Chondrocyte (in vitro differentiated cells): Measurements from ENCODE around the gene ZNF521. TPM values are rescaled to one million over a fixed set of nuclear protein-coding genes. Genes with fewer than 3 reads are reported as not detected.
A peak's percentile ranks its signal among the peaks of the same experiment; 100 is the strongest.

Experiments
- DNase-seq: peaks from one replicate; pipeline ENCODE4 v3.0.0; 2021; ENCODE audit warnings: mixed read lengths, low spot score
- H3K27ac Mint-ChIP-seq: one replicate; pipeline ENCODE4 v1.8.0; 2021; ENCODE audit warnings: mild to moderate bottlenecking, moderate library complexity, mixed read lengths; ENCODE audit not compliant: unreplicated experiment
- H3K27me3 Mint-ChIP-seq: 2 replicates; pipeline ENCODE4 v1.8.0; 2021; ENCODE audit warnings: low read depth, mixed read lengths
- H3K36me3 Mint-ChIP-seq: 2 replicates; pipeline ENCODE4 v1.8.0; 2021; ENCODE audit warnings: low read depth, mixed read lengths
- H3K4me1 Mint-ChIP-seq: 2 replicates; pipeline ENCODE4 v1.8.0; 2021; ENCODE audit warnings: low read depth, mild to moderate bottlenecking, mixed read lengths
- H3K4me3 Mint-ChIP-seq: one replicate; pipeline ENCODE4 v1.8.0; 2021; ENCODE audit warnings: mild to moderate bottlenecking, moderate library complexity, mixed read lengths; ENCODE audit not compliant: unreplicated experiment
- H3K9me3 Mint-ChIP-seq: 2 replicates; pipeline ENCODE4 v1.8.0; 2021; ENCODE audit warnings: low read depth, mixed read lengths
- total RNA-seq: library from RNA; stranded (reverse); gene quantifications from 3 replicates; pipeline ENCODE4 v1.2.1, GENCODE V29; 2021
- TF ChIP-seq, protein P1 (sequence below): fragments of 200-600 bp; sonication (generic); IDR thresholded peaks from 2 replicates; pipeline ENCODE4 v1.5.0; 2021; ENCODE audit warnings: antibody characterized with exemption, mild to moderate bottlenecking, moderate library complexity

Gene ZNF521
- total RNA-seq, 1 donor from 2014 or later, result 29.7 TPM

DNA sequence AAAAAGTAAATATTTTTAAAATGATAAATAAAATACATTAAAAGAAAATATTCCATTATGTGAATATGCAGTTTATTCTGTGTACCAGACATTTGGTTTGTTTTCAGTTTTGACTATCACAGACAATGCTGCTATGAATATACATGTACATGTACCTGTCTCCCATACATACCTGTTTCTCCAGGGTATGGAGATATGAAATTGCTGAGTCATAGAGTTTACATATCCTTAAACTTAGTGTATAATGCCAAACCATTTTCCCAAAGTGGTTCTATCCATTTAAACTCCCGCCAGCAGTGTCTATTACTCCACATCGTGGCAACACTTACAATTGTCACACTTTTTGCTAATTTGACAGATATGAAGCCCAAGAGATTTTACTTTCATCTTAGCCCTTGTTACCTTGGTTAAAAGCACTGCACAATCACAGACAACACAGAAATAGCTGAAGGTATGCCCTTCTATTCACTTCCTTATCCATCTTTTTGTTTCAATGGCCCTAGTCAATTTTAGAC lies 56.3 kb downstream of the ZNF521 start:
- no peaks in the 10 kb centered on the region for H3K36me3 Mint-ChIP-seq
- H3K4me3 Mint-ChIP-seq, result no peak overlapping the region
- TF ChIP-seq, protein P1, sequence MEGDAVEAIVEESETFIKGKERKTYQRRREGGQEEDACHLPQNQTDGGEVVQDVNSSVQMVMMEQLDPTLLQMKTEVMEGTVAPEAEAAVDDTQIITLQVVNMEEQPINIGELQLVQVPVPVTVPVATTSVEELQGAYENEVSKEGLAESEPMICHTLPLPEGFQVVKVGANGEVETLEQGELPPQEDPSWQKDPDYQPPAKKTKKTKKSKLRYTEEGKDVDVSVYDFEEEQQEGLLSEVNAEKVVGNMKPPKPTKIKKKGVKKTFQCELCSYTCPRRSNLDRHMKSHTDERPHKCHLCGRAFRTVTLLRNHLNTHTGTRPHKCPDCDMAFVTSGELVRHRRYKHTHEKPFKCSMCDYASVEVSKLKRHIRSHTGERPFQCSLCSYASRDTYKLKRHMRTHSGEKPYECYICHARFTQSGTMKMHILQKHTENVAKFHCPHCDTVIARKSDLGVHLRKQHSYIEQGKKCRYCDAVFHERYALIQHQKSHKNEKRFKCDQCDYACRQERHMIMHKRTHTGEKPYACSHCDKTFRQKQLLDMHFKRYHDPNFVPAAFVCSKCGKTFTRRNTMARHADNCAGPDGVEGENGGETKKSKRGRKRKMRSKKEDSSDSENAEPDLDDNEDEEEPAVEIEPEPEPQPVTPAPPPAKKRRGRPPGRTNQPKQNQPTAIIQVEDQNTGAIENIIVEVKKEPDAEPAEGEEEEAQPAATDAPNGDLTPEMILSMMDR, result no peak
- no peak for DNase-seq
- H3K27ac Mint-ChIP-seq, result no peak overlapping the region
- no peaks in the 10 kb centered on the region for H3K9me3 Mint-ChIP-seq
- no peaks in the 10 kb centered on the region for H3K27me3 Mint-ChIP-seq
- peaks cover 25% of the 10 kb centered on the region for H3K4me1 Mint-ChIP-seq

GRCh38 chr18:25291150-25291549 lies 60.8 kb downstream of the ZNF521 start:
- Mint-ChIP-seq H3K4me3 (no peak overlapping the region), H3K27ac (no peak overlapping the region), H3K9me3 (no peaks in the 10 kb centered on the region), H3K36me3 (no peaks in the 10 kb centered on the region), H3K4me1 (peaks cover 6% of the 10 kb centered on the region), H3K27me3 (no peaks in the 10 kb centered on the region)
- TF ChIP-seq, protein P1, result no peak
- DNase-seq, result no peak

DNA sequence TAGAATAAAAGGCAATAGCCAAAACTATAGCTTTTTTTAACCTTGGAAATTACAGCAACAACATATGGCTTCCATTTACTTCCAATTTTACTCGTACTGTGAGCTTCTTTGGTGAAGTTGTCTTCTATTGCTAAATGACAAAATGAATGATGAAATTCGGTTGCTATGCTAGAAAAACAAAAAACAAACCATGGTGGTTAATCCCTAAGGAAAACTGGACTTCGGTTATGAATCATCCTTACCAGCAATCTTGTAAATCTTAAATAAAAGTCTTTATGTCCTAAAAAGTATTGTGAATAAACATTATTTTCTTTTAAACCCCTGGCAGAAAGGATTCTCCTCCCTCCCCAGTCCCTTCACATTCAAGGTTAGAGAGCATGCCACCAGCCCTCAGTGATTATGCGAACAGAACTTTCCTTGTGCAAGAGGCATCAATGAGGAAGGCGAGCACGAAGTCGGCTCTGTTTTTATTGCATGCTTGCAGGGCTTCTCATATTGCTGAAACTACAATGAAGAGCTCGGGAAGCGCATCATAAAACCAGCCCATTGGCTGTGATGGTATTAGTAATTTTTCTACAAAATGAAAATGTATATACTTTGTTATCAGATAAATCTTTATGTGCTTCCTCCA lies 62.9 kb downstream of the ZNF521 start:
- no peak for DNase-seq
- Mint-ChIP-seq H3K9me3 (no peaks in the 10 kb centered on the region), H3K27ac (no peak overlapping the region), H3K4me3 (peak overlapping the region; percentile 61), H3K36me3 (no peaks in the 10 kb centered on the region), H3K4me1 (peaks cover 6% of the 10 kb centered on the region), H3K27me3 (no peaks in the 10 kb centered on the region)
- TF ChIP-seq, protein P1, result no peak

DNA sequence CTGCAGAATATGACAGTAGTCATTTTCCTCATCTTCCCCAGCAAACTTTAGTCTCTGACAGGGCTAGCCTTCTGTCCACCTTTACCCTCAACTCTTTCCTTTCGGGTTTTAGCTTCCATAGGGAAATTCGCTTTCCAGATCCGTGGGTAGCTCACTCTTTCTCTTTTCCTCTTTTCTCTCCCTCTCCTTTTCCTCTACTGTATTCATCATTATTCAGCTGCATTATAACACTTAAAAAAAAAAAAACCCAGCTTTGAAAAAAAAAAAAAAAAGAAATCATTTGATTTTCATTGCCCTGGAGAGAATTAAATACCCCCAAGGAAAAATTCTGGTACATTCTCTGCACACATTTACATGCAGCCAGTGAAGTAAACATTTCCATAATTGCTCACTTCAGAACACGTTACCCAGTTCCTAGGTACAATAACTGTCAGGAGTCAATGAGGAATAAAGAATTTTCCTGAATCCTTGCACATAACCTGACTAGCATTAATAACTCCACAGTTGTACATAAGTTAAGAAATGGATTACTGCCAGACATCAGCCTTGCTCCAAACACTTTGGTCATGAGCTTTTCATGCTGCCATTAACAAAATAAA lies 63.5 kb downstream of the ZNF521 start:
- DNase-seq, result no peak
- TF ChIP-seq, protein P1, result no peak
- no peaks in the 10 kb centered on the region for H3K27me3 Mint-ChIP-seq
- no peak overlapping the region for H3K27ac Mint-ChIP-seq
- peak overlapping the region; percentile 61 for H3K4me3 Mint-ChIP-seq
- H3K36me3 Mint-ChIP-seq, result no peaks in the 10 kb centered on the region
- no peaks in the 10 kb centered on the region for H3K9me3 Mint-ChIP-seq
- peaks cover 6% of the 10 kb centered on the region for H3K4me1 Mint-ChIP-seq

DNA sequence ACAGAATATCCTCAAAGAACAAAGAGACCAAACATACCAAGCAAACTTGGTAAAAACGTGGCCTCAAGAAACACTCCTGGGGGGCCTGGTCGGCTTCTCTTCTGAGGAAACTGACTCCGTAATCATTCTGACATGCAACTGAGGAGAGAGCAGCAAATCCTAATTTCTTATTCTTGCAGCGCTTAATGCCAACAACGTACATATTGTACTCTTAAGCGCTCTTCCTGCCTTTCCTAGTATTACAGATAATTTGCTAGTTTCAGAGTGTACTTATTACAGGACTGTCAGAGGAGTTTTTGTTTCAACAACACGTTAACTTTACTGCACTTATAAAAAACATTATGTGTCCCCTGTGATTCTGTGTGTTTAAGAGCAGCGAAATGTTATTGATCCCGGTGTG lies 64.9 kb downstream of the ZNF521 start:
- TF ChIP-seq, protein P1, result no peak
- H3K4me3 Mint-ChIP-seq, result no peak overlapping the region
- H3K36me3 Mint-ChIP-seq, result no peaks in the 10 kb centered on the region
- H3K9me3 Mint-ChIP-seq, result no peaks in the 10 kb centered on the region
- H3K4me1 Mint-ChIP-seq, result peaks cover under 1% of the 10 kb centered on the region
- H3K27me3 Mint-ChIP-seq, result no peaks in the 10 kb centered on the region
- no peak overlapping the region for H3K27ac Mint-ChIP-seq
- no peak for DNase-seq
